ENCODE results near the gene HOXB6. TPM values are rescaled to one million over a fixed set of nuclear protein-coding genes. Genes with fewer than 3 reads are reported as not detected.

HOXB6 gene
- total RNA-seq, 1 experiment from 2014 or later = 196 TPM

- ATAC-seq = no peak
- Histone ChIP-seq H3K4me3 (ENCODE audit: low read depth in 2 of 2, low read length in 2 of 2) (peak overlapping the region; percentile 16 to 99), H3K27ac (ENCODE audit: low read length) (peak overlapping the region; percentile 97), H3K36me3 (ENCODE audit: control insufficient read depth, insufficient read depth, low read length) (peaks cover 10% of the 10 kb centered on the region; the same call in 1 of the 2 replicates), H3K27me3 (ENCODE audit: control insufficient read depth, insufficient read depth, low read length) (no peaks in the 10 kb centered on the region), H3K4me1 (ENCODE audit: control insufficient read depth, insufficient read depth, low read length) (peaks cover 97% of the 10 kb centered on the region), H3K9me3 (ENCODE audit: control insufficient read depth, insufficient read depth, low read depth, low read length) (no peaks in the 10 kb centered on the region)
- no peak for DNase-seq (ENCODE audit: low read depth, low spot score)
- in situ Hi-C loops (cut with HindIII; ENCODE audit: low pct_unique_long_range_greater_than_20kb, low sequenced_read_pairs) = no loop called here
- ChIA-PET CTCF (interaction anchor here (0.8 to 1.0 kb wide), 2 partner anchors 19 to 217 kb away, joined by 3 read pairs; no protein-coding TSS in a partner anchor), POLR2A (interaction anchor here (0.6 to 1.6 kb wide), 3 partner anchors 11 to 217 kb away, joined by 3 to 7 read pairs (median 4); no protein-coding TSS in a partner anchor)
- BruUV-seq (replicated peaks) = no TSS peak
- TF ChIP-seq POLR2AphosphoS5 (IDR thresholded peaks at IDR 0.05; ENCODE audit: low read depth, low read length) (no peak), REST (IDR thresholded peaks at IDR 0.05; ENCODE audit: insufficient read depth in 1 of 2, low read depth in 2 of 2, low read length in 1 of 2) (no peak), TCF7L2 (IDR thresholded peaks at IDR 0.05; ENCODE audit: low read depth, low read length) (no peak)
- intact Hi-C loops (cut with micrococcal nuclease; ENCODE audit: unreplicated experiment) = no loop called here
Observed at GRCh38 chr17:48569240-48569582, 35.6 kb downstream of the HOXB6 start.

GRCh38 chr17:48568499-48569239 lies 36.1 kb downstream of the HOXB6 start:
- Histone ChIP-seq H3K36me3 (ENCODE audit: control insufficient read depth, insufficient read depth, low read length) (peaks cover 10% of the 10 kb centered on the region; the same call in 1 of the 2 replicates), H3K4me1 (ENCODE audit: control insufficient read depth, insufficient read depth, low read length) (peaks cover 95% of the 10 kb centered on the region), H3K27ac (ENCODE audit: low read length) (peak overlapping the region; percentile 97), H3K9me3 (ENCODE audit: control insufficient read depth, insufficient read depth, low read depth, low read length) (no peaks in the 10 kb centered on the region), H3K4me3 (ENCODE audit: low read depth in 2 of 2, low read length in 2 of 2) (peak overlapping the region; percentile 16 to 99), H3K27me3 (ENCODE audit: control insufficient read depth, insufficient read depth, low read length) (no peaks in the 10 kb centered on the region)
- no peak for DNase-seq (ENCODE audit: low read depth, low spot score)
- CTCF ChIA-PET = interaction anchor here (0.6 to 0.8 kb wide), 2 partner anchors 217 to 350 kb away, joined by 3 read pairs; no protein-coding TSS in a partner anchor
- TF ChIP-seq POLR2AphosphoS5 (IDR thresholded peaks at IDR 0.05; ENCODE audit: low read depth, low read length) = peak; percentile 58; the same call in 1 of the 2 replicates
- no peak for TF ChIP-seq TCF7L2 (IDR thresholded peaks at IDR 0.05; ENCODE audit: low read depth, low read length)
- no TSS peak for BruUV-seq (replicated peaks)
- POLR2A ChIA-PET = interaction anchor here (0.6 to 1.6 kb wide), 4 partner anchors 11 to 27 kb away, joined by 4 to 8 read pairs (median 6); no protein-coding TSS in a partner anchor
- intact Hi-C loops (cut with micrococcal nuclease; ENCODE audit: unreplicated experiment) (no loop called here), in situ Hi-C loops (cut with HindIII; ENCODE audit: low pct_unique_long_range_greater_than_20kb, low sequenced_read_pairs) (no loop called here)
- ATAC-seq = no peak

GRCh38 chr17:48567646-48568354 lies 37.0 kb downstream of the HOXB6 start:
- H3K36me3 ChIP-seq (ENCODE audit: control insufficient read depth, insufficient read depth, low read length) = peaks cover 7% of the 10 kb centered on the region; the same call in 1 of the 2 replicates
- TF ChIP-seq SIN3A (IDR thresholded peaks at IDR 0.05; ENCODE audit: borderline replicate concordance, insufficient read depth, low read depth, low read length) (no peak), CTCF (IDR thresholded peaks at IDR 0.05) (no peak), POLR2AphosphoS5 (IDR thresholded peaks at IDR 0.05; ENCODE audit: low read depth, low read length) (no peak; the same call in 1 of the 2 replicates), TCF7L2 (IDR thresholded peaks at IDR 0.05; ENCODE audit: low read depth, low read length) (no peak), REST (IDR thresholded peaks at IDR 0.05; ENCODE audit: insufficient read depth in 1 of 2, low read depth in 2 of 2, low read length in 1 of 2) (no peak)
- POLR2A ChIA-PET = interaction anchor here (0.6 to 1.1 kb wide), 3 partner anchors 15 to 27 kb away, joined by 3 to 8 read pairs (median 4); no protein-coding TSS in a partner anchor
- H3K9me3 ChIP-seq (ENCODE audit: control insufficient read depth, insufficient read depth, low read depth, low read length) = no peaks in the 10 kb centered on the region
- ATAC-seq (no peak), DNase-seq (ENCODE audit: low read depth, low spot score) (no peak)
- TSS peak; percentile 6 for BruUV-seq (replicated peaks)
- peak overlapping the region; percentile 16 to 99; a peak in 3 of 4 replicates for H3K4me3 ChIP-seq (ENCODE audit: low read depth in 2 of 2, low read length in 2 of 2)
- intact Hi-C loops (cut with micrococcal nuclease; ENCODE audit: unreplicated experiment) (no loop called here), in situ Hi-C loops (cut with HindIII; ENCODE audit: low pct_unique_long_range_greater_than_20kb, low sequenced_read_pairs) (no loop called here)
- CTCF ChIA-PET = interaction anchor here (0.6 kb wide), 1 partner anchor 349 kb away, joined by 3 read pairs; no protein-coding TSS in a partner anchor
- H3K27ac ChIP-seq (ENCODE audit: low read length) = peak overlapping the region; percentile 97
- no peaks in the 10 kb centered on the region for H3K27me3 ChIP-seq (ENCODE audit: control insufficient read depth, insufficient read depth, low read length)
- peaks cover 95% of the 10 kb centered on the region for H3K4me1 ChIP-seq (ENCODE audit: control insufficient read depth, insufficient read depth, low read length)
